ENCODE measurements around the gene NKX1-1. TPM values are rescaled to one million over a fixed set of nuclear protein-coding genes. Genes with fewer than 3 reads are reported as not detected.

The NKX1-1 gene
- total and polyA plus RNA-seq, 2 donors (not counting 1 experiment from before 2014, with no cell fraction given), result not detected

DNA sequence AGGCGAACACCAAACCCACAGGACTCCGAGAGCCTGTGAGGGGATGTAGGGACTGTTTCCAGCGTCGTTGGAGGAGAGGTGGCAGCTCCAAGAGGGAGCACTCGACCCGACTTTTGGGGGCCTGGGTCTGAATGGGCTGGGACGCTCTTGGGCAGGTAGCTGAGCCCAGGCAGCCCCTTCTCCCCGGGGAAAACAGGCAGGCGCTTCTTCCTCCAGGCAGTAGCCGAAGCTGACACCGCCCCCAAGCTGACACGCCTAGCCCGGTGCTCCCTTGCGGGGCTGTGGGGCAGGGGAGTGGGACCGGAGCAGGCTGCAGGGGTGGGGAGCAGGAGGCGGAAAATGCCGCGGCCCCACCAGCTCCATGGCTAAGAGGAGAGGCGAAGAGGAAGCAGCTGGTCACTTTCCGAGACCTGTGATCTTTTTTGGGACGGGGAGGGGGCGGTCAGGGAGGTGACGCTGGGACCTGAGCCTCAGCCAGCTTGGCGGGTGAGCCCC is 4.2 kb downstream of the NKX1-1 start:
- TF ChIP-seq, protein P1, sequence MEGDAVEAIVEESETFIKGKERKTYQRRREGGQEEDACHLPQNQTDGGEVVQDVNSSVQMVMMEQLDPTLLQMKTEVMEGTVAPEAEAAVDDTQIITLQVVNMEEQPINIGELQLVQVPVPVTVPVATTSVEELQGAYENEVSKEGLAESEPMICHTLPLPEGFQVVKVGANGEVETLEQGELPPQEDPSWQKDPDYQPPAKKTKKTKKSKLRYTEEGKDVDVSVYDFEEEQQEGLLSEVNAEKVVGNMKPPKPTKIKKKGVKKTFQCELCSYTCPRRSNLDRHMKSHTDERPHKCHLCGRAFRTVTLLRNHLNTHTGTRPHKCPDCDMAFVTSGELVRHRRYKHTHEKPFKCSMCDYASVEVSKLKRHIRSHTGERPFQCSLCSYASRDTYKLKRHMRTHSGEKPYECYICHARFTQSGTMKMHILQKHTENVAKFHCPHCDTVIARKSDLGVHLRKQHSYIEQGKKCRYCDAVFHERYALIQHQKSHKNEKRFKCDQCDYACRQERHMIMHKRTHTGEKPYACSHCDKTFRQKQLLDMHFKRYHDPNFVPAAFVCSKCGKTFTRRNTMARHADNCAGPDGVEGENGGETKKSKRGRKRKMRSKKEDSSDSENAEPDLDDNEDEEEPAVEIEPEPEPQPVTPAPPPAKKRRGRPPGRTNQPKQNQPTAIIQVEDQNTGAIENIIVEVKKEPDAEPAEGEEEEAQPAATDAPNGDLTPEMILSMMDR (conservative IDR thresholded peaks at IDR 0.05 in 1 of 2, IDR thresholded peaks at IDR 0.05 in 1 of 2; ENCODE audit: low read depth in 1 of 2, low read length in 2 of 2), result no peak
- peak; percentile 64 for TF ChIP-seq EZH2 (IDR thresholded peaks at IDR 0.05; ENCODE audit: low read length, missing control alignments)
- no peak for DNase-seq (ENCODE audit: low read depth in 2 of 2)
- Histone ChIP-seq H3K4me3 (replicated peaks in 1 of 4; ENCODE audit: control extremely low read depth in 1 of 4, insufficient read depth in 1 of 4, low read depth in 3 of 4, low read length in 4 of 4) (no peak overlapping the region), H3K9ac (ENCODE audit: insufficient read depth, low read length) (no peak overlapping the region), H3K79me2 (ENCODE audit: control insufficient read depth, insufficient read depth, low read length) (no peaks in the 10 kb centered on the region), H3K27me3 (ENCODE audit: control insufficient read depth, insufficient read depth, low read length) (peaks cover 49% of the 10 kb centered on the region), H3K4me2 (ENCODE audit: extremely low read depth, insufficient read depth, low read length) (no peak overlapping the region), H4K20me1 (ENCODE audit: control insufficient read depth, extremely low read depth, insufficient read depth, low read length) (no peaks in the 10 kb centered on the region), H3K9me3 (ENCODE audit: control insufficient read depth, insufficient read depth, low read depth, low read length) (peaks cover 2% of the 10 kb centered on the region), H3K36me3 (ENCODE audit: control insufficient read depth, insufficient read depth, low read length) (no peaks in the 10 kb centered on the region), H2AFZ (ENCODE audit: low read length) (no peak overlapping the region), H3K4me1 (ENCODE audit: control insufficient read depth, extremely low read depth, insufficient read depth, low read length) (no peaks in the 10 kb centered on the region), H3K27ac (ENCODE audit: insufficient read depth, low read length) (no peak overlapping the region)

DNA sequence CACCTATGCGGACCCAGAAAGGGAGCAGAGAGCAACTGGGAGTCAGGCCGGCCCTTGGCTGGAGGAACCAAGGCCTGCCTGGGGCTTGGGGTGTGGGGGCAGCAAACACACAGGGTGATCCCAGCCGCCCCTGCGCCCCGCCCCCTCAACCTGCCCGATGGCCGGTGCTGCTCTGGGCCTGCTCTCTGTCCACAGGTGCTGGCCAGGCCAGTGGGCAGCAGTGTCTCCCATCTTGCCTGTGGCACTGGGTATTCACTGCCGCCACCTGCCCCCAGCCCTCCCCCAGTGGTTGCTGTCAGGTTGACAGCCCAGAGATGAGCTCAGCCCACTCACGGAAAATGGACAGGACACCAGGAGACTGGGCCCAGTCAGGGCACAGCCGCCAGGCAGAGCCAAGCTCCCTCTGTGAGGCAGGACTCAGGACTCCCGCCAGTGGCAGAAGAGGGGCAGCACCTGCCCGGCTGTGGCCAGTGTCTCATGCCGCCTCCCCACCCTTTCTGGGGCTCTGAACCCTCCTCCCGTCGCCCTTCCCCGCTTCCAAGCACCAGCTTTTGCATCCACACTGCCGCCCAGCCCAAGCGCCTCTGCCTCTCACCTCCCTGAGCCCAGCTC is 4.7 kb downstream of the NKX1-1 start:
- no peaks in the 10 kb centered on the region for H3K4me1 ChIP-seq (ENCODE audit: control insufficient read depth, extremely low read depth, insufficient read depth, low read length)
- H3K27me3 ChIP-seq (ENCODE audit: control insufficient read depth, insufficient read depth, low read length), result peaks cover 44% of the 10 kb centered on the region
- no peaks in the 10 kb centered on the region for H3K79me2 ChIP-seq (ENCODE audit: control insufficient read depth, insufficient read depth, low read length)
- no peaks in the 10 kb centered on the region for H4K20me1 ChIP-seq (ENCODE audit: control insufficient read depth, extremely low read depth, insufficient read depth, low read length)
- no peak overlapping the region for H3K9ac ChIP-seq (ENCODE audit: insufficient read depth, low read length)
- no peak overlapping the region for H3K4me2 ChIP-seq (ENCODE audit: extremely low read depth, insufficient read depth, low read length)
- no peak overlapping the region for H3K4me3 ChIP-seq (replicated peaks in 1 of 4; ENCODE audit: control extremely low read depth in 1 of 4, insufficient read depth in 1 of 4, low read depth in 3 of 4, low read length in 4 of 4)
- DNase-seq (ENCODE audit: low read depth in 2 of 2), result no peak
- no peak overlapping the region for H2AFZ ChIP-seq (ENCODE audit: low read length)
- H3K9me3 ChIP-seq (ENCODE audit: control insufficient read depth, insufficient read depth, low read depth, low read length), result peaks cover 2% of the 10 kb centered on the region
- no peaks in the 10 kb centered on the region for H3K36me3 ChIP-seq (ENCODE audit: control insufficient read depth, insufficient read depth, low read length)
- TF ChIP-seq, protein P1 (conservative IDR thresholded peaks at IDR 0.05 in 1 of 2, IDR thresholded peaks at IDR 0.05 in 1 of 2; ENCODE audit: low read depth in 1 of 2, low read length in 2 of 2), result no peak
- H3K27ac ChIP-seq (ENCODE audit: insufficient read depth, low read length), result no peak overlapping the region

DNA sequence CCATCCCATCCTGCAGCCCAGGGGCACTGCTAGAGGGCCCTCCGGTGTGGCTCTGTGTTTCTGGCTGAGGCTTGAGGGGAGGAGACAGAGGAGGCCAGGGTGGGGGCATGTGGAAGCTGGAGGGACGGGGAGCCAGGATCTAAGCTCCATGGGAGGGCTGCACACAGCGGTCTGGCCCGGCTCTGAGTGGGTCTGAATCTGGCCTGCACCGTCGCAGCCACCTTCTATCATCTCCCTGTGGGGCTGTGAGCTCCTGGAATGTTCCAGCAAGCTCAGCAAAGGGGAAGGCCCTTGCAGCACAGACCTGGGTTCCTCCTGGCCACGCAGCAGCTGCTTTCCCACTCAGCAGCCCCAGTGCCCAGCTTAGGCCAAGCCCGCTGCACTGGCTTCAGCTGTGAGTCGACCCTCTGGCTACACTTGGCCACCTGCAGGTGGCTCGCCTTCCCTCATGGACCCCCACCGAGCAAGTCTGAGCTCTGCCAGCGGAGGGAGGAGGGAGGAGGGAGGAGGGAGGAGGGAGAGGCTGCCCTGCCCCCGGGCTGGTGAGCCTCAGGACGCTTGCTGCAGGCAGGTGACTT is 5.3 kb downstream of the NKX1-1 start:
- Histone ChIP-seq H3K9ac (ENCODE audit: insufficient read depth, low read length) (no peak overlapping the region), H3K4me3 (replicated peaks in 1 of 4; ENCODE audit: control extremely low read depth in 1 of 4, insufficient read depth in 1 of 4, low read depth in 3 of 4, low read length in 4 of 4) (no peak overlapping the region), H3K27ac (ENCODE audit: insufficient read depth, low read length) (no peak overlapping the region), H3K36me3 (ENCODE audit: control insufficient read depth, insufficient read depth, low read length) (no peaks in the 10 kb centered on the region), H3K9me3 (ENCODE audit: control insufficient read depth, insufficient read depth, low read depth, low read length) (peaks cover 2% of the 10 kb centered on the region), H3K4me2 (ENCODE audit: extremely low read depth, insufficient read depth, low read length) (no peak overlapping the region), H3K27me3 (ENCODE audit: control insufficient read depth, insufficient read depth, low read length) (peaks cover 42% of the 10 kb centered on the region), H3K4me1 (ENCODE audit: control insufficient read depth, extremely low read depth, insufficient read depth, low read length) (no peaks in the 10 kb centered on the region), H3K79me2 (ENCODE audit: control insufficient read depth, insufficient read depth, low read length) (no peaks in the 10 kb centered on the region), H4K20me1 (ENCODE audit: control insufficient read depth, extremely low read depth, insufficient read depth, low read length) (no peaks in the 10 kb centered on the region), H2AFZ (ENCODE audit: low read length) (no peak overlapping the region)
- no peak for DNase-seq (ENCODE audit: low read depth in 2 of 2)
- TF ChIP-seq, protein P1 (conservative IDR thresholded peaks at IDR 0.05 in 1 of 2, IDR thresholded peaks at IDR 0.05 in 1 of 2; ENCODE audit: low read depth in 1 of 2, low read length in 2 of 2), result no peak
- TF ChIP-seq EZH2 (IDR thresholded peaks at IDR 0.05; ENCODE audit: low read length, missing control alignments), result no peak
